Fibroblast of lung (primary cell): ENCODE data around the gene SLC1A1. TPM values are rescaled to one million over a fixed set of nuclear protein-coding genes. Genes with fewer than 3 reads are reported as not detected.

Experiments
- DNase-seq, 2 donors: peaks; one replicate each; pipeline versions ENCODE4 v3.0.0 to v3.0.0-alpha.2; 2010; ENCODE audit warnings: low read depth in 2 of 2
- H2AFZ ChIP-seq: 2 replicates; pipeline ENCODE4 v1.5.1; 2012; ENCODE audit warnings: low read length, control low read depth, inconsistent platforms
- H3K27ac ChIP-seq: 2 replicates; pipeline ENCODE4 v1.5.1; 2011; ENCODE audit warnings: low read length, control low read depth; ENCODE audit not compliant: insufficient read depth
- H3K27me3 ChIP-seq: 2 replicates; pipeline ENCODE4 v1.5.1; 2011; ENCODE audit warnings: mild to moderate bottlenecking, low read length; ENCODE audit not compliant: control insufficient read depth, insufficient read depth
- H3K36me3 ChIP-seq: 2 replicates; pipeline ENCODE4 v1.5.1; 2011; ENCODE audit warnings: low read length; ENCODE audit not compliant: control insufficient read depth, insufficient read depth
- H3K4me1 ChIP-seq: 2 replicates; pipeline ENCODE4 v1.5.1; 2011; ENCODE audit warnings: low read length; ENCODE audit not compliant: control insufficient read depth, insufficient read depth; ENCODE audit errors: extremely low read depth
- H3K4me2 ChIP-seq: 2 replicates; pipeline ENCODE4 v1.5.1; 2011; ENCODE audit warnings: low read length, control low read depth; ENCODE audit not compliant: insufficient read depth; ENCODE audit errors: extremely low read depth
- H3K4me3 ChIP-seq, 4 experiments: fragments of 200-600 bp in 1 of 4; sonication (generic) in 1 of 4; replicated peaks in 1 of 4; 2 replicates each; pipeline ENCODE4 v1.5.1; 2011 to 2016; ENCODE audit warnings: low read length in 4 of 4, low read depth in 3 of 4, mild to moderate bottlenecking in 3 of 4, control low read depth in 2 of 4, inconsistent platforms in 1 of 4, mixed read lengths in 1 of 4; ENCODE audit not compliant: insufficient read depth in 1 of 4; ENCODE audit errors: control extremely low read depth in 1 of 4
- H3K79me2 ChIP-seq: 2 replicates; pipeline ENCODE4 v1.5.1; 2012; ENCODE audit warnings: mild to moderate bottlenecking, low read length, inconsistent platforms; ENCODE audit not compliant: control insufficient read depth, insufficient read depth
- H3K9ac ChIP-seq: 2 replicates; pipeline ENCODE4 v1.5.1; 2011; ENCODE audit warnings: mild to moderate bottlenecking, low read length, control low read depth; ENCODE audit not compliant: insufficient read depth
- H3K9me3 ChIP-seq: 2 replicates; pipeline ENCODE4 v1.5.1; 2012; ENCODE audit warnings: low read depth, low read length; ENCODE audit not compliant: control insufficient read depth, insufficient read depth
- H4K20me1 ChIP-seq: 2 replicates; pipeline ENCODE4 v1.5.1; 2011; ENCODE audit warnings: low read length; ENCODE audit not compliant: control insufficient read depth, insufficient read depth; ENCODE audit errors: extremely low read depth
- CTCF ChIP-seq, 2 donors: IDR thresholded peaks in 1 of 2; conservative IDR thresholded peaks in 1 of 2; 1 replicate in 1 of 2; 2 replicates in 1 of 2; pipeline ENCODE4 v1.5.1; 2011 to 2012; ENCODE audit warnings: low read length in 2 of 2, control low read depth in 1 of 2, inconsistent platforms in 1 of 2, low read depth in 1 of 2, mild to moderate bottlenecking in 1 of 2
- EZH2 ChIP-seq: IDR thresholded peaks from 2 replicates; pipeline ENCODE4 v1.5.1; 2012; ENCODE audit warnings: low read length, control low read depth, mild to moderate bottlenecking; ENCODE audit errors: missing control alignments
- polyA plus RNA-seq, 2 donors: library from polyadenylated mRNA; depleted of rRNA in 1 of 2; stranded (reverse) in 1 of 2; unstranded in 1 of 2; fragments of >200 nt; gene quantifications; 2 replicates each; pipeline ENCODE4 v1.2.1, GENCODE V29; 2011 to 2012; ENCODE audit warnings: missing spikeins in 1 of 2
- total RNA-seq: library from RNA; depleted of rRNA; stranded (reverse); fragments of >200 nt; gene quantifications from 2 replicates; pipeline ENCODE4 v1.2.1, GENCODE V29; 2014

Gene SLC1A1
- total and polyA plus RNA-seq, 2 donors (not counting 1 experiment from before 2014, with no cell fraction given) = 4.5 to 64.1 TPM

- no peak overlapping the region for H3K4me2 ChIP-seq
- TF ChIP-seq EZH2 (no peak), CTCF (conservative IDR thresholded peaks at IDR 0.05 in 1 of 2, IDR thresholded peaks at IDR 0.05 in 1 of 2; ENCODE audit: low read depth in 1 of 2, low read length in 2 of 2) (no peak)
- DNase-seq = no peak
- no peaks in the 10 kb centered on the region for H3K36me3 ChIP-seq
- H3K4me1 ChIP-seq = no peaks in the 10 kb centered on the region
- no peak overlapping the region for H3K4me3 ChIP-seq
- H3K9ac ChIP-seq = no peak overlapping the region
- H4K20me1 ChIP-seq = no peaks in the 10 kb centered on the region
- no peak overlapping the region for H3K27ac ChIP-seq
- no peak overlapping the region for H2AFZ ChIP-seq
- H3K27me3 ChIP-seq = no peaks in the 10 kb centered on the region
- no peaks in the 10 kb centered on the region for H3K9me3 ChIP-seq
- H3K79me2 ChIP-seq = no peaks in the 10 kb centered on the region
Observed at GRCh38 chr9:4496497-4496896, 6.2 kb downstream of the SLC1A1 start.

GRCh38 chr9:4497395-4497794 lies 7.1 kb downstream of the SLC1A1 start:
- Histone ChIP-seq H3K4me3 (no peak overlapping the region), H3K27ac (no peak overlapping the region), H3K4me2 (no peak overlapping the region), H3K9me3 (no peaks in the 10 kb centered on the region), H3K36me3 (no peaks in the 10 kb centered on the region), H3K9ac (no peak overlapping the region), H3K27me3 (no peaks in the 10 kb centered on the region), H2AFZ (no peak overlapping the region), H3K79me2 (no peaks in the 10 kb centered on the region), H4K20me1 (no peaks in the 10 kb centered on the region), H3K4me1 (no peaks in the 10 kb centered on the region)
- DNase-seq = no peak
- no peak for TF ChIP-seq CTCF (conservative IDR thresholded peaks at IDR 0.05 in 1 of 2, IDR thresholded peaks at IDR 0.05 in 1 of 2; ENCODE audit: low read depth in 1 of 2, low read length in 2 of 2)
- no peak for TF ChIP-seq EZH2

- Histone ChIP-seq H3K9me3 (no peaks in the 10 kb centered on the region), H3K79me2 (no peaks in the 10 kb centered on the region), H3K27ac (no peak overlapping the region), H3K4me1 (no peaks in the 10 kb centered on the region), H3K9ac (no peak overlapping the region), H3K4me3 (no peak overlapping the region), H4K20me1 (no peaks in the 10 kb centered on the region), H3K36me3 (no peaks in the 10 kb centered on the region), H2AFZ (no peak overlapping the region), H3K4me2 (no peak overlapping the region), H3K27me3 (no peaks in the 10 kb centered on the region)
- TF ChIP-seq EZH2 = no peak
- TF ChIP-seq CTCF (conservative IDR thresholded peaks at IDR 0.05 in 1 of 2, IDR thresholded peaks at IDR 0.05 in 1 of 2; ENCODE audit: low read depth in 1 of 2, low read length in 2 of 2) = no peak
- DNase-seq = peak in 1 of 2 donors; percentile 65
Observed at GRCh38 chr9:4497855-4498254, 7.6 kb downstream of the SLC1A1 start.
